HG03039 (cell line): ENCODE data around the gene ARHGEF17.
A peak's percentile ranks its signal among the peaks of the same experiment; 100 is the strongest.

Source experiments
- ATAC-seq: cut with Tn5 transposase; IDR thresholded peaks from one replicate; pipeline ENCODE4 v1.9.1; 2021; ENCODE audit warnings: mild to moderate bottlenecking, moderate library complexity; ENCODE audit not compliant: unreplicated experiment

Gene ARHGEF17

DNA sequence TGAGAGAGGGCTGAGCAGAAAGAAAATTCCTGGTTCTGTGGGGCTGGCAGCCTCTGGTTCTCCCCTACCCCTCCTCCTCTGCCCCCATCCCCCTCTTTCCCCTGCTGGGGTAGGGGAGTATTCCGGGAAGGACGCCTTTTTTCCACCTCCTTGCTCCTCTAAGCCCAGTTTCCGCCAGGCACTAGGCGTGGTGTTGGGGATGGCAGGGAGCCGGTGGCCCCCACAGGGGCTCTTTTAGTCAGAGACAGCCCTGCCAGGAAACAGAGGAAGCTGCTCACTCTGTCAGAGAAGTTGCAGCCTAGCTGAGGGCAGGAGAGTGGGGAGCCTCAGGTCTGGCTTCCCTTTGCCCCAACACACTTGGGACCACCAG, 15.6 kb upstream of the ARHGEF17 start:
- no peak for ATAC-seq

- ATAC-seq: no peak
These were observed 14.6 kb upstream of the ARHGEF17 start for GRCh38 chr11:73293356-73293936.

DNA sequence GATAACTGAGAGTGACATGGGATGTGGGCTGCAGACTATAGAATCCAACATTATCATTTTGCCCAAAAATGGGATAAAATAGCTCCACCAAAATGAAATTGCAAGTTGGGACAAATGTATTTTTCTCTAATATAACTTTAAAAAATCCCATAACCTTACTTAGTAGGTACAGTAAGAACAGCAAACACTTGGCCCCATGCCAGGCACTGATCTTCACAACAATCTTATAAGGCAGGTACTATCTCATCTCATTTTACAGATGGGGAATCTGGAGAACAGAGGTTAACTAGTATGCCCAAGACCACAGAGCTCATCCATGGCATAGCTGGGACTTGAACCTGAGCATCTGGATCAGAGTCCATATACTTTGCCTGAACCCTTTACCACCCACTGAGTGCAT, 13.5 kb upstream of the ARHGEF17 start:
- no peak for ATAC-seq

- no peak for ATAC-seq
These were observed 12.7 kb upstream of the ARHGEF17 start for GRCh38 chr11:73295241-73295995.

- no peak for ATAC-seq
These were observed 12.1 kb upstream of the ARHGEF17 start for GRCh38 chr11:73295996-73296318.

DNA sequence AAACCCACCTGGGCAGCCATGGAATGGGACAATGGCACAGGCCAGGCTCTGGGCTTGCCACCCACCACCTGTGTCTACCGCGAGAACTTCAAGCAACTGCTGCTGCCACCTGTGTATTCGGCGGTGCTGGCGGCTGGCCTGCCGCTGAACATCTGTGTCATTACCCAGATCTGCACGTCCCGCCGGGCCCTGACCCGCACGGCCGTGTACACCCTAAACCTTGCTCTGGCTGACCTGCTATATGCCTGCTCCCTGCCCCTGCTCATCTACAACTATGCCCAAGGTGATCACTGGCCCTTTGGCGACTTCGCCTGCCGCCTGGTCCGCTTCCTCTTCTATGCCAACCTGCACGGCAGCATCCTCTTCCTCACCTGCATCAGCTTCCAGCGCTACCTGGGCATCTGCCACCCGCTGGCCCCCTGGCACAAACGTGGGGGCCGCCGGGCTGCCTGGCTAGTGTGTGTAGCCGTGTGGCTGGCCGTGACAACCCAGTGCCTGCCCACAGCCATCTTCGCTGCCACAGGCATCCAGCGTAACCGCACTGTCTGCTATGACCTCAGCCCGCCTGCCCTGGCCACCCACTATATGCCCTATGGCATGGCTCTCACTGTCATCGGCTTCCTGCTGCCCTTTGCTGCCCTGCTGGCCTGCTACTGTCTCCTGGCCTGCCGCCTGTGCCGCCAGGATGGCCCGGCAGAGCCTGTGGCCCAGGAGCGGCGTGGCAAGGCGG, 11.4 kb upstream of the ARHGEF17 start:
- ATAC-seq: no peak

DNA sequence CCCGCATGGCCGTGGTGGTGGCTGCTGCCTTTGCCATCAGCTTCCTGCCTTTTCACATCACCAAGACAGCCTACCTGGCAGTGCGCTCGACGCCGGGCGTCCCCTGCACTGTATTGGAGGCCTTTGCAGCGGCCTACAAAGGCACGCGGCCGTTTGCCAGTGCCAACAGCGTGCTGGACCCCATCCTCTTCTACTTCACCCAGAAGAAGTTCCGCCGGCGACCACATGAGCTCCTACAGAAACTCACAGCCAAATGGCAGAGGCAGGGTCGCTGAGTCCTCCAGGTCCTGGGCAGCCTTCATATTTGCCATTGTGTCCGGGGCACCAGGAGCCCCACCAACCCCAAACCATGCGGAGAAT, 10.9 kb upstream of the ARHGEF17 start:
- ATAC-seq: no peak

DNA sequence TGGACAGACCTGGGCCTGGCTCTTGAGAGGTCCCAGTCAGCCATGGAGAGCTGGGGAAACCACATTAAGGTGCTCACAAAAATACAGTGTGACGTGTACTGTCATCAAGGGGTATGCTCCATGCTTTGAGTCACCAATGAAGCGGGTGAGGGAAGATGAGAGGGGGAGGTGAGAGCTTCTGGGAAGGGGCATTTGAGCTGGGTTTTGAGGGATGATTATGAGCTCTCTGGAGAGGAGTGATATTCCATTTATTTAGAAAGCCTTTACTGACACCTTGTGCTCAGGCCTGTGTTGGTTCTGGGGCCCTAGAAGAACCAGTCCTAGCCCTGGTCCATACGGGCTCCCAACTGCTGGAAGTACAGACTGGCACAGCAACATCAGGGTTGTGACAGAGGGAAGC, 10.4 kb upstream of the ARHGEF17 start:
- ATAC-seq: no peak

GRCh38 chr11:73298233-73298632, 9.8 kb upstream of the ARHGEF17 start:
- no peak for ATAC-seq

DNA sequence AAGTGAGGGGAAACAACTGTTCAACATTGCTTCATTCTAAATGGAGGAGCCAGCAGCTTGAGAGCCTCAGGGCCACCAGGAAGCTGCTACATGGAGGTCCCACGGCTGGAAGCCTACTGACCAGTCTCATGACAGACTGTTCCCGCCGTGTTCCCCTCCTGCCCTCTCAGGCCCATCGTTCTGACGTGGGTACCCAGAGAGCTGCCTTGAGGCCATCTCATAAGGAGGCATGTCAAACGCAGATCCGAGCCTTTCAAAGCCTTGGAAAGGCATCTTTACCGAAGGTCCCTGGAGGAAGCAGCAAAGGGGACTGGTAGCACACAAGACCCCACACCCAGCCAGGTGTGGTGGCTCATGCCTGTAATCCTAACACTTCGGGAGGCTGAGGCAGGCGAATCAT, 8.3 kb upstream of the ARHGEF17 start:
- no peak for ATAC-seq

- no peak for ATAC-seq
These were observed 1.8 kb upstream of the ARHGEF17 start for GRCh38 chr11:73306069-73306841.

DNA sequence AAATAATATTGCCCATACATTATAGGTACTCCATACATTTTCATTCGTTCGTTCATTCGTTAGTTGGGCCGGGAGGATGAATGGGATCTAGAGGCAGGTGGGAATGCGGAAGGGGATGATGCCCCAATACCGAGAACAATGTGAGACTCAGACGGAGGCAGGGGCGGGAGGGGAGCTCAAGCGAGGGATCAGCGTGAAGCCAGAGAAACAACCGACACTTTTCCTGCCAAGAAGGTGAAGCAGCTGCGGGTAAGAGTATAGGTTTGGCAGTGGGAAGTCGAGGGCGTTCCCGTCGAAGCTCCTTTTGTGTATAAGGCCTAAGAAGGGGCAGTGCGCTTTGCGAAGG, 1.1 kb upstream of the ARHGEF17 start:
- no peak for ATAC-seq

DNA sequence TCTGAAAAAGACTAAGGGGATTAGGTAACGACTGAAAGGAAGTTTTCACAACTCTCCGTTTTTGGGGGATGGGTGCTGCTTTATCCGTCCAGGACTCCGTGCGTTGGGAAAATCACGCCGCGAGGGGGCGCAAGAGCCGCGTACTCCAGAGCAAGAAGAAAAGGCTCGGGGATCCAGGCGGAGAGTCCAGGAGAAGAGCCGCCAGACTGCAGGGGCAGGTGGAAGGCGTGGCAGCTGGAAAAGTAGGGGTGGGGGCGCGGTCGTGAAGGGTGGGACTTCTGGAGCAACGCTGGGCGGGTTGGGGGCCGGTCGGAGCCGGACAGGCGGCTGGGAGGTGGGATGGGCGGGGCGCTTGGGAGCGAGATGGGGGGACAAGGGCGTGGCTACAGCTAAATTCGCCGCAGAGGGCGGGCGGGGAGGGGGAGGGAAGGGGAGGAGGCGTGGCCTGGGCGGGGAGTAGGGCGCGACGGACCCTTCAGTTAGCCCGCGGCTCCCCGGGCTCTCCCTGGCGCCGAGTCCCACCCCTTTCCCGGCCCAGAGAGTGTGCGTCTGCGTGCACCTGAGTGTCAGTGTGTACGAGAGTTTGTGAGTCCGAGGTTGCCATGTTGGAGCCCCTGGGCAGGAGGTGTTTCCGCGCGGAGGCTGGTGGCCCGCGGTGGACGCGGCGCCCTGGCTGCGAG, 613 bp upstream of the ARHGEF17 start:
- ATAC-seq: peak; percentile 52

DNA sequence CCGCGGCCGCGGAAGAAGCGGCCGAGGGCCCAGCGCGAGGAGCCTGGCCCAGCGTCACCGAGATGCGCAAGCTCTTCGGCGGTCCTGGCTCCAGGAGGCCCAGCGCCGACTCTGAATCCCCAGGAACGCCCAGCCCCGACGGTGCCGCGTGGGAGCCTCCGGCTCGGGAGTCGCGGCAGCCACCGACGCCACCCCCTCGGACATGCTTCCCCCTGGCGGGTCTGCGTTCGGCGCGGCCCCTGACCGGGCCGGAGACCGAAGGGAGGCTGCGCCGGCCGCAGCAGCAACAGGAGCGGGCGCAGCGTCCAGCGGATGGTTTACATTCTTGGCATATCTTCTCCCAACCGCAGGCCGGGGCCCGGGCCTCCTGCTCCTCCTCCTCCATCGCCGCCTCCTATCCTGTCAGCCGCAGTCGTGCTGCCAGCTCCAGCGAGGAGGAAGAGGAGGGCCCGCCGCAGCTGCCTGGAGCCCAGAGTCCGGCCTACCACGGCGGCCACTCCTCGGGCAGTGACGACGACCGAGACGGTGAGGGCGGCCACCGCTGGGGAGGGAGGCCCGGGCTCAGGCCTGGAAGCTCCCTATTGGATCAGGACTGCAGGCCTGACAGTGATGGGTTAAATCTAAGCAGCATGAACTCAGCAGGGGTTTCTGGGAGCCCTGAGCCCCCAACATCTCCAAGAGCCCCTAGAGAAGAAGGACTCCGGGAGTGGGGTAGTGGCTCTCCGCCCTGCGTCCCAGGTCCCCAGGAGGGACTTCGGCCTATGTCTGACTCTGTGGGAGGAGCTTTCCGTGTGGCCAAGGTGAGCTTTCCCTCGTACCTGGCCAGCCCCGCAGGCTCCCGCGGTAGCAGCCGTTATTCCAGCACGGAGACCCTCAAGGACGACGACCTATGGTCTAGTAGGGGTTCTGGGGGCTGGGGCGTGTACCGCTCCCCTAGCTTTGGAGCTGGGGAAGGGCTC, 1.2 kb downstream of the ARHGEF17 start:
- ATAC-seq: no peak

- ATAC-seq: no peak
These were observed 2.0 kb downstream of the ARHGEF17 start for GRCh38 chr11:73310076-73310475.

GRCh38 chr11:73310661-73311393, 2.8 kb downstream of the ARHGEF17 start:
- no peak for ATAC-seq

GRCh38 chr11:73311394-73311869, 3.4 kb downstream of the ARHGEF17 start:
- ATAC-seq: no peak

DNA sequence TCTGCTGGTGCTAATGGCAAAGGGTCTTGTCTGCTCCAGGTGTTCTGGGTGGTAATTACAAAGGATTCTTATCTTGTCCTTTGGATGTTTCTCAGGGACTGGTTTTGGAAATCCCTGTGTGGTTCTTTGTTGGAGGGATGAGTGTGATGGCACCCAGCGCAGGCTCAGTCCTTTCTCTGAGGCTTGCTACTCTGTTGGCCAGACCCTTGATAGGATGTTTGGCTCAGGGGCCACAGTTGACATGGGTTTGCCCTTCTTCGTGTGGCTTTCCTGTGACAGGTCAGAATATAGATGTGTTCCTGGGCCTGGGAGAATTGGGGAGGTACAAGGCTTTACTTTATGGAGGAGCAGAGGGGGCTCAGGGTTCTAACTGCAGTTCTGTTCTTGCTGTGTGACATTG, 4.0 kb downstream of the ARHGEF17 start:
- ATAC-seq: no peak

DNA sequence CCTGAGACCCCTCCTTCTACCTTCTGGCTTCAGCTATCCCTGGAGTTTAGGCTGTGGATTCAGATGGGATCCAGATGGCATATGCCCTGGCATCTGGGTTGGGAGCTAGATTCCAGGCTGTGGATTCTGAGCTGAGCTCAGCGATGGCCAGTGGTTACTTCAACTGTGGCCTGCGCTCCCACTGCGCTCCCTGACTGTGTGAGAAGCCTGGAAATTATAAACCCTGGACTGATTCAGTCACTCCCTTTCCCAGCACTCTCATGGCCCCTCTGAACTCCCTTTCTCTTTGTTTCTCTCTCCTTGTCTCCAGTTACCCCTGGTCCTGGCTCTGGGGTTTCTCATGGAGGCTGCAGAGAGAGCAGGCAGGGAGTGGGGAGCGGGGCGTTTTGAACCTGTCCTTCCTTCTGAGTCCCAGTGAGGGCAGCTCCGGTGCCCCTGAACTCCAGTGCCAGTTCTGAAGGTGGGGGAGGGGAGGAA, 4.8 kb downstream of the ARHGEF17 start:
- no peak for ATAC-seq
